Measurements from ENCODE around the gene MFSD11.
"Not testable (repeated sequence)": the region's sequence is repeated elsewhere in the genome, so short reads cannot be mapped to it uniquely, and the experiment has no call there.

Gene MFSD11

GRCh38 chr17:76810956-76811355, 73.0 kb downstream of the MFSD11 start:
- Histone ChIP-seq H3K4me2 (ENCODE audit: low read depth, low read length, poor library complexity, severe bottlenecking) (no peak overlapping the region), H3K27me3 (ENCODE audit: insufficient read depth, low read length, poor library complexity, severe bottlenecking) (no peaks in the 10 kb centered on the region), H3K4me1 (ENCODE audit: insufficient read depth, low read length, poor library complexity, severe bottlenecking) (no peaks in the 10 kb centered on the region), H4K20me1 (ENCODE audit: insufficient read depth, low read length, poor library complexity, severe bottlenecking) (no peaks in the 10 kb centered on the region), H3K9me3 (ENCODE audit: insufficient read depth, low read depth, low read length) (no peaks in the 10 kb centered on the region), H3K36me3 (ENCODE audit: insufficient read depth, low read length) (no peaks in the 10 kb centered on the region), H2AFZ (ENCODE audit: low read length) (no peak overlapping the region), H3K79me2 (ENCODE audit: insufficient read depth, low read length) (no peaks in the 10 kb centered on the region), H3K9me2 (replicated peaks; ENCODE audit: low read depth, low read length) (no peaks in the 10 kb centered on the region), H3K4me3 (ENCODE audit: low read length, poor library complexity, severe bottlenecking) (no peak overlapping the region), H3K9ac (ENCODE audit: low read depth, low read length, poor library complexity, severe bottlenecking) (no peak overlapping the region), H3F3A (ENCODE audit: low read depth) (no peaks in the 10 kb centered on the region)
- TF ChIP-seq EZH2phosphoT487 (IDR thresholded peaks at IDR 0.05; ENCODE audit: borderline replicate concordance) (no peak), CTCF (conservative IDR thresholded peaks at IDR 0.05; ENCODE audit: low read length) (no peak)

- peaks cover 4% of the 10 kb centered on the region for H3K4me1 ChIP-seq (ENCODE audit: insufficient read depth, low read length, poor library complexity, severe bottlenecking)
- H3K36me3 ChIP-seq (ENCODE audit: insufficient read depth, low read length), result no peaks in the 10 kb centered on the region
- H3K4me2 ChIP-seq (ENCODE audit: low read depth, low read length, poor library complexity, severe bottlenecking), result no peak overlapping the region
- no peaks in the 10 kb centered on the region for H3K9me3 ChIP-seq (ENCODE audit: insufficient read depth, low read depth, low read length)
- no peaks in the 10 kb centered on the region for H3K27me3 ChIP-seq (ENCODE audit: insufficient read depth, low read length, poor library complexity, severe bottlenecking)
- no peaks in the 10 kb centered on the region for H3F3A ChIP-seq (ENCODE audit: low read depth)
- no peak overlapping the region for H3K9ac ChIP-seq (ENCODE audit: low read depth, low read length, poor library complexity, severe bottlenecking)
- no peak for TF ChIP-seq CTCF (conservative IDR thresholded peaks at IDR 0.05; ENCODE audit: low read length)
- no peak for TF ChIP-seq EZH2phosphoT487 (IDR thresholded peaks at IDR 0.05; ENCODE audit: borderline replicate concordance)
- H2AFZ ChIP-seq (ENCODE audit: low read length), result no peak overlapping the region
- H4K20me1 ChIP-seq (ENCODE audit: insufficient read depth, low read length, poor library complexity, severe bottlenecking), result no peaks in the 10 kb centered on the region
- no peak overlapping the region for H3K4me3 ChIP-seq (ENCODE audit: low read length, poor library complexity, severe bottlenecking)
- no peaks in the 10 kb centered on the region for H3K9me2 ChIP-seq (replicated peaks; ENCODE audit: low read depth, low read length)
- no peaks in the 10 kb centered on the region for H3K79me2 ChIP-seq (ENCODE audit: insufficient read depth, low read length)
Observed at GRCh38 chr17:76811834-76812233, 73.9 kb downstream of the MFSD11 start.

DNA sequence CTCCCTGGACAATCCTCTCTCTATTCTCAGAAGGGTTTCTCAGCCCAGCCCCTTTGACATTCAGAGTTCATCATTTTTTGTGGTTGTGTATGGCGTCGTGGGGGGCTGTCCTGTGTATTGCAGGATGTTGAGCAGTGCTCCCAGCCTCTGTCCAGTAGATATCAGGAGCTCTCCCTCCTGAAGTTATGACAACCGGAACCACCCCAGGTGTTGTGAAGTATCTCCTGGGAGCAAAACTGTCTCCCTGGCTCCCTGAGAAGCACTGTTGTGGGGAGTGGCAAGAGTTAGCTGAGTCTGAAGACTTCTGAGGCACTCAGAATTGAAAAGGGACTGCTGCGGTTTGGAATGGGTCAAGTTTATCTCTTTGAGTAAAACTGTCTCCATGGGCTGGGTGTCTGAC, 74.3 kb downstream of the MFSD11 start:
- no peak overlapping the region for H3K4me2 ChIP-seq (ENCODE audit: low read depth, low read length, poor library complexity, severe bottlenecking)
- H4K20me1 ChIP-seq (ENCODE audit: insufficient read depth, low read length, poor library complexity, severe bottlenecking), result no peaks in the 10 kb centered on the region
- peaks cover 6% of the 10 kb centered on the region for H3K4me1 ChIP-seq (ENCODE audit: insufficient read depth, low read length, poor library complexity, severe bottlenecking)
- H3F3A ChIP-seq (ENCODE audit: low read depth), result no peaks in the 10 kb centered on the region
- no peaks in the 10 kb centered on the region for H3K27me3 ChIP-seq (ENCODE audit: insufficient read depth, low read length, poor library complexity, severe bottlenecking)
- H3K36me3 ChIP-seq (ENCODE audit: insufficient read depth, low read length), result no peaks in the 10 kb centered on the region
- no peak overlapping the region for H2AFZ ChIP-seq (ENCODE audit: low read length)
- H3K9ac ChIP-seq (ENCODE audit: low read depth, low read length, poor library complexity, severe bottlenecking), result no peak overlapping the region
- TF ChIP-seq EZH2phosphoT487 (IDR thresholded peaks at IDR 0.05; ENCODE audit: borderline replicate concordance), result no peak
- no peaks in the 10 kb centered on the region for H3K9me3 ChIP-seq (ENCODE audit: insufficient read depth, low read depth, low read length)
- no peaks in the 10 kb centered on the region for H3K79me2 ChIP-seq (ENCODE audit: insufficient read depth, low read length)
- no peaks in the 10 kb centered on the region for H3K9me2 ChIP-seq (replicated peaks; ENCODE audit: low read depth, low read length)
- no peak overlapping the region for H3K4me3 ChIP-seq (ENCODE audit: low read length, poor library complexity, severe bottlenecking)

DNA sequence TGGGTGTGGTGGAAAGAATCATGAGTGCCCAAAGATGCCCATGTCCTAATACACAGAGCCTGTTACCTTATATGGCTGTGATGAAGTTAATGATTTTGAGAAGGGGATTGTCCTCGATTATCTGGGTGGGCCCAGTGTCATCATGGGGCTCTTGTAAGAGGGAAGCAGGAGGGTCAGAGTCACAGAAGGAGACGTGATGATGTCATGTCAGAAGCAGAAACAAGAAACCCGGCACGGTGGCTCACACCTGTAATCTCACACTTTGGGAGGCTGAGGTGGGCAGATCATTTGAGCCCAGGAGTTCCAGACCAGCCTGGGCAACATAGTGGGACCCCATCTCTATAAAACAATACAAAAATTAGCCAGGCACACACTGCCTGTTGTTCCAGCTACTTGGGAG, 75.0 kb downstream of the MFSD11 start:
- no peak overlapping the region for H3K9ac ChIP-seq (ENCODE audit: low read depth, low read length, poor library complexity, severe bottlenecking)
- no peaks in the 10 kb centered on the region for H3K36me3 ChIP-seq (ENCODE audit: insufficient read depth, low read length)
- H2AFZ ChIP-seq (ENCODE audit: low read length), result no peak overlapping the region
- H4K20me1 ChIP-seq (ENCODE audit: insufficient read depth, low read length, poor library complexity, severe bottlenecking), result no peaks in the 10 kb centered on the region
- no peaks in the 10 kb centered on the region for H3K9me3 ChIP-seq (ENCODE audit: insufficient read depth, low read depth, low read length)
- H3K4me2 ChIP-seq (ENCODE audit: low read depth, low read length, poor library complexity, severe bottlenecking), result no peak overlapping the region
- H3K79me2 ChIP-seq (ENCODE audit: insufficient read depth, low read length), result no peaks in the 10 kb centered on the region
- H3K4me3 ChIP-seq (ENCODE audit: low read length, poor library complexity, severe bottlenecking), result no peak overlapping the region
- H3F3A ChIP-seq (ENCODE audit: low read depth), result no peaks in the 10 kb centered on the region
- TF ChIP-seq EZH2phosphoT487 (IDR thresholded peaks at IDR 0.05; ENCODE audit: borderline replicate concordance) (no peak), CTCF (conservative IDR thresholded peaks at IDR 0.05; ENCODE audit: low read length) (no peak)
- peaks cover 6% of the 10 kb centered on the region for H3K4me1 ChIP-seq (ENCODE audit: insufficient read depth, low read length, poor library complexity, severe bottlenecking)
- no peaks in the 10 kb centered on the region for H3K9me2 ChIP-seq (replicated peaks; ENCODE audit: low read depth, low read length)
- no peaks in the 10 kb centered on the region for H3K27me3 ChIP-seq (ENCODE audit: insufficient read depth, low read length, poor library complexity, severe bottlenecking)

GRCh38 chr17:76815907-76816589, 78.1 kb downstream of the MFSD11 start:
- peak overlapping the region; percentile 38 for H3K4me2 ChIP-seq (ENCODE audit: low read depth, low read length, poor library complexity, severe bottlenecking)
- not testable (repeated sequence) for H3K4me3 ChIP-seq (ENCODE audit: low read length, poor library complexity, severe bottlenecking); H3K36me3 ChIP-seq (ENCODE audit: insufficient read depth, low read length); H3K9me2 ChIP-seq (replicated peaks; ENCODE audit: low read depth, low read length); H3K27me3 ChIP-seq (ENCODE audit: insufficient read depth, low read length, poor library complexity, severe bottlenecking); H3K79me2 ChIP-seq (ENCODE audit: insufficient read depth, low read length); H4K20me1 ChIP-seq (ENCODE audit: insufficient read depth, low read length, poor library complexity, severe bottlenecking); H3F3A ChIP-seq (ENCODE audit: low read depth); H3K9me3 ChIP-seq (ENCODE audit: insufficient read depth, low read depth, low read length); H3K9ac ChIP-seq (ENCODE audit: low read depth, low read length, poor library complexity, severe bottlenecking)
- H3K4me1 ChIP-seq (ENCODE audit: insufficient read depth, low read length, poor library complexity, severe bottlenecking), result peaks cover 17% of the 10 kb centered on the region
- peak overlapping the region; percentile 74 for H2AFZ ChIP-seq (ENCODE audit: low read length)

Data from Loucy (cell line).